Gastrocnemius medialis (tissue), 4 donors: ENCODE data around the gene TXNDC5. TPM values are rescaled to one million over a fixed set of nuclear protein-coding genes. Genes with fewer than 3 reads are reported as not detected.

Experiments used
- ATAC-seq, 2 donors: fragments of 150-250 bp; one replicate each; pipeline ENCODE4 v1.9.1; 2016
- DNase-seq, 2 donors: peaks; one replicate each; pipeline ENCODE4 v3.0.0-alpha.2; 2019
- H3K27ac ChIP-seq, 4 donors: fragments of 200-600 bp; sonication (generic); 1 replicate in 1 of 4; 2 replicates in 3 of 4; pipeline ENCODE4 v1.5.1; 2016 to 2018; ENCODE audit warnings: mild to moderate bottlenecking in 2 of 4, moderate library complexity in 1 of 4
- H3K27me3 ChIP-seq, 3 donors: fragments of 200-600 bp; sonication (generic) in 2 of 3; 1 replicate in 1 of 3; 2 replicates in 2 of 3; pipeline versions ENCODE4 v1.5.1 to v1.6.0; 2016 to 2019; ENCODE audit warnings: mild to moderate bottlenecking in 1 of 3, moderate library complexity in 1 of 3
- H3K36me3 ChIP-seq, 2 donors: fragments of 200-600 bp; sonication (generic) in 1 of 2; one replicate each; pipeline ENCODE4 v1.5.1; 2017 to 2018
- H3K4me1 ChIP-seq, 2 donors: fragments of 200-600 bp; sonication (generic) in 1 of 2; one replicate each; pipeline ENCODE4 v1.5.1; 2016 to 2017; ENCODE audit warnings: mild to moderate bottlenecking in 2 of 2
- H3K4me3 ChIP-seq, 4 donors: fragments of 200-600 bp; sonication (generic) in 3 of 4; 1 replicate in 1 of 4; 2 replicates in 3 of 4; pipeline ENCODE4 v1.5.1; 2016 to 2019; ENCODE audit warnings: mild to moderate bottlenecking in 2 of 4
- H3K9me3 ChIP-seq, 3 donors: fragments of 200-600 bp; sonication (generic) in 2 of 3; 1 replicate in 1 of 3; 2 replicates in 2 of 3; pipeline ENCODE4 v1.5.1; 2016 to 2019
- CTCF ChIP-seq, 5 experiments: fragments of 450-650 bp in 3 of 5; fragments of 200-600 bp in 2 of 5; sonication (generic) in 2 of 5; IDR thresholded peaks in 4 of 5; conservative IDR thresholded peaks in 1 of 5; 1 replicate in 4 of 5; 2 replicates in 1 of 5; pipeline ENCODE4 v1.5.1; 2016 to 2019; ENCODE audit warnings: antibody characterized with exemption in 5 of 5, mild to moderate bottlenecking in 3 of 5, moderate library complexity in 3 of 5
- POLR2A ChIP-seq, 2 donors: fragments of 450-650 bp; IDR thresholded peaks; one replicate each; pipeline ENCODE4 v1.6.1; 2017; ENCODE audit warnings: antibody characterized with exemption in 2 of 2, mild to moderate bottlenecking in 2 of 2, moderate library complexity in 2 of 2
- in situ Hi-C, 4 donors: fragments of 200-750 bp; cut with MboI; loops; one replicate each; pipeline versions ENCODE4 v1.15.0 to v1.8.0; 2017; ENCODE audit warnings: low sequenced_read_pairs in 4 of 4
- intact Hi-C: fragments of 100-400 bp; cut with DNase I; formaldehyde crosslinking; loops from one replicate; pipeline ENCODE4 v1.15.1; 2023; ENCODE audit warnings: low total_unique reads
- total RNA-seq, 4 donors: library from RNA; depleted of rRNA; stranded (reverse); fragments of >200 nt; gene quantifications; one replicate each; pipeline versions ENCODE4 v1.1.0 to v1.2.3, GENCODE V29; 2016

TXNDC5 gene
- total RNA-seq, 4 donors from 2014 or later, result 29.9 to 43.3 (median 38.8) TPM

- DNase-seq, result no peak
- Histone ChIP-seq H3K27ac (no peak overlapping the region), H3K9me3 (no peaks in the 10 kb centered on the region), H3K36me3 (no peaks in the 10 kb centered on the region), H3K4me1 (no peaks in the 10 kb centered on the region), H3K4me3 (no peak overlapping the region), H3K27me3 (no peaks in the 10 kb centered on the region)
- in situ Hi-C loops, result no loop called here
- TF ChIP-seq POLR2A (IDR thresholded peaks at IDR 0.05), result no peak
- no peak for TF ChIP-seq CTCF (IDR thresholded peaks at IDR 0.05 in 4 of 5, conservative IDR thresholded peaks at IDR 0.05 in 1 of 5)
- intact Hi-C loops, result no loop called here
- ATAC-seq, result no peak
Measured at GRCh38 chr6:7956257-7956656, 45.7 kb upstream of the TXNDC5 start.

GRCh38 chr6:7954477-7955200 is 44.1 kb upstream of the TXNDC5 start:
- H3K4me1 ChIP-seq, result no peaks in the 10 kb centered on the region
- intact Hi-C loops, result no loop called here
- ATAC-seq (no peak), DNase-seq (no peak)
- in situ Hi-C loops, result no loop called here
- H3K4me3 ChIP-seq, result no peak overlapping the region
- no peaks in the 10 kb centered on the region for H3K9me3 ChIP-seq
- H3K36me3 ChIP-seq, result no peaks in the 10 kb centered on the region
- no peaks in the 10 kb centered on the region for H3K27me3 ChIP-seq
- H3K27ac ChIP-seq, result no peak overlapping the region
- TF ChIP-seq CTCF (IDR thresholded peaks at IDR 0.05 in 4 of 5, conservative IDR thresholded peaks at IDR 0.05 in 1 of 5) (no peak), POLR2A (IDR thresholded peaks at IDR 0.05) (no peak)

GRCh38 chr6:7953753-7954152 is 43.2 kb upstream of the TXNDC5 start:
- in situ Hi-C loops (no loop called here), intact Hi-C loops (no loop called here)
- Histone ChIP-seq H3K9me3 (no peaks in the 10 kb centered on the region), H3K27me3 (no peaks in the 10 kb centered on the region), H3K4me1 (no peaks in the 10 kb centered on the region), H3K27ac (no peak overlapping the region), H3K4me3 (no peak overlapping the region), H3K36me3 (no peaks in the 10 kb centered on the region)
- DNase-seq, result no peak
- TF ChIP-seq POLR2A (IDR thresholded peaks at IDR 0.05), result no peak
- TF ChIP-seq CTCF (IDR thresholded peaks at IDR 0.05 in 4 of 5, conservative IDR thresholded peaks at IDR 0.05 in 1 of 5), result no peak
- no peak for ATAC-seq

- TF ChIP-seq POLR2A (IDR thresholded peaks at IDR 0.05), result no peak
- no peak for TF ChIP-seq CTCF (IDR thresholded peaks at IDR 0.05 in 4 of 5, conservative IDR thresholded peaks at IDR 0.05 in 1 of 5)
- no peak for ATAC-seq
- no peaks in the 10 kb centered on the region for H3K4me1 ChIP-seq
- H3K36me3 ChIP-seq, result no peaks in the 10 kb centered on the region
- in situ Hi-C loops (no loop called here), intact Hi-C loops (no loop called here)
- no peak for DNase-seq
- H3K9me3 ChIP-seq, result no peaks in the 10 kb centered on the region
- H3K4me3 ChIP-seq, result no peak overlapping the region
- H3K27me3 ChIP-seq, result no peaks in the 10 kb centered on the region
- H3K27ac ChIP-seq, result no peak overlapping the region
Measured at GRCh38 chr6:7939864-7940228, 29.3 kb upstream of the TXNDC5 start.
